ENCODE results near the gene DDX18. TPM values are rescaled to one million over a fixed set of nuclear protein-coding genes. Genes with fewer than 3 reads are reported as not detected.
"Not testable (repeated sequence)": the region's sequence is repeated elsewhere in the genome, so short reads cannot be mapped to it uniquely, and the experiment has no call there.

DDX18 gene
- total RNA-seq, 1 donor from 2014 or later, result 133 TPM

- Mint-ChIP-seq H3K27ac (no peak overlapping the region), H3K4me3 (no peak overlapping the region), H3K36me3 (ENCODE audit: low read depth) (peaks cover 15% of the 10 kb centered on the region), H3K27me3 (ENCODE audit: insufficient read depth) (peaks cover 3% of the 10 kb centered on the region), H3K9me3 (no peaks in the 10 kb centered on the region), H3K4me1 (ENCODE audit: low read depth) (peaks cover 21% of the 10 kb centered on the region)
- DNase-seq (ENCODE audit: low spot score), result no peak
- intact Hi-C loops (cut with micrococcal nuclease), result loop anchor here (5.0 to 10.0 kb wide), 3 partner anchors 375 to 1952 kb away; no protein-coding TSS in a partner anchor
Observed at GRCh38 chr2:117812443-117812842, 2.0 kb upstream of the DDX18 start.

GRCh38 chr2:117815946-117816345, 1.5 kb downstream of the DDX18 start:
- H3K36me3 Mint-ChIP-seq (ENCODE audit: low read depth), result peaks cover 47% of the 10 kb centered on the region
- H3K9me3 Mint-ChIP-seq, result no peaks in the 10 kb centered on the region
- no peak for DNase-seq (ENCODE audit: low spot score)
- H3K27ac Mint-ChIP-seq, result no peak overlapping the region
- peaks cover 53% of the 10 kb centered on the region for H3K4me1 Mint-ChIP-seq (ENCODE audit: low read depth)
- intact Hi-C loops (cut with micrococcal nuclease), result loop anchor here (2.0 to 10.0 kb wide), 4 partner anchors 409 to 1949 kb away; partner anchors contain the start of genes C2orf76 and DBI
- H3K4me3 Mint-ChIP-seq, result peak overlapping the region; percentile 90
- peaks cover 1% of the 10 kb centered on the region for H3K27me3 Mint-ChIP-seq (ENCODE audit: insufficient read depth)

GRCh38 chr2:117818921-117819320, 4.4 kb downstream of the DDX18 start:
- Mint-ChIP-seq H3K36me3 (ENCODE audit: low read depth) (peaks cover 67% of the 10 kb centered on the region), H3K4me1 (ENCODE audit: low read depth) (peaks cover 53% of the 10 kb centered on the region), H3K4me3 (no peak overlapping the region), H3K27ac (no peak overlapping the region), H3K9me3 (no peaks in the 10 kb centered on the region), H3K27me3 (ENCODE audit: insufficient read depth) (no peaks in the 10 kb centered on the region)
- DNase-seq (ENCODE audit: low spot score), result no peak
- intact Hi-C loops (cut with micrococcal nuclease), result loop anchor here (10.0 kb wide), 2 partner anchors 406 to 1946 kb away; no protein-coding TSS in a partner anchor

- Mint-ChIP-seq H3K4me3 (no peak overlapping the region), H3K27ac (no peak overlapping the region), H3K36me3 (ENCODE audit: low read depth) (peaks cover 72% of the 10 kb centered on the region), H3K9me3 (no peaks in the 10 kb centered on the region), H3K4me1 (ENCODE audit: low read depth) (peaks cover 49% of the 10 kb centered on the region), H3K27me3 (ENCODE audit: insufficient read depth) (no peaks in the 10 kb centered on the region)
- no peak for DNase-seq (ENCODE audit: low spot score)
- intact Hi-C loops (cut with micrococcal nuclease), result no loop called here
Observed at GRCh38 chr2:117820444-117820843, 6.0 kb downstream of the DDX18 start.

- peaks cover 5% of the 10 kb centered on the region for H3K4me1 Mint-ChIP-seq (ENCODE audit: low read depth)
- H3K9me3 Mint-ChIP-seq, result no peaks in the 10 kb centered on the region
- no peaks in the 10 kb centered on the region for H3K27me3 Mint-ChIP-seq (ENCODE audit: insufficient read depth)
- DNase-seq (ENCODE audit: low spot score), result no peak
- intact Hi-C loops (cut with micrococcal nuclease), result no loop called here
- H3K4me3 Mint-ChIP-seq, result no peak overlapping the region
- no peak overlapping the region for H3K27ac Mint-ChIP-seq
- peaks cover 76% of the 10 kb centered on the region for H3K36me3 Mint-ChIP-seq (ENCODE audit: low read depth)
Observed at GRCh38 chr2:117825437-117825836, 10.9 kb downstream of the DDX18 start.

GRCh38 chr2:117827464-117827863, 13.0 kb downstream of the DDX18 start:
- H3K27ac Mint-ChIP-seq; H3K4me3 Mint-ChIP-seq; H3K27me3 Mint-ChIP-seq (ENCODE audit: insufficient read depth); DNase-seq (ENCODE audit: low spot score); intact Hi-C loops (cut with micrococcal nuclease); H3K4me1 Mint-ChIP-seq (ENCODE audit: low read depth); H3K9me3 Mint-ChIP-seq: not testable (repeated sequence)
- H3K36me3 Mint-ChIP-seq (ENCODE audit: low read depth), result peaks cover 71% of the 10 kb centered on the region

- intact Hi-C loops (cut with micrococcal nuclease), result no loop called here
- H3K27me3 Mint-ChIP-seq (ENCODE audit: insufficient read depth), result no peaks in the 10 kb centered on the region
- no peaks in the 10 kb centered on the region for H3K4me1 Mint-ChIP-seq (ENCODE audit: low read depth)
- H3K4me3 Mint-ChIP-seq, result no peak overlapping the region
- H3K9me3 Mint-ChIP-seq, result no peaks in the 10 kb centered on the region
- no peak overlapping the region for H3K27ac Mint-ChIP-seq
- H3K36me3 Mint-ChIP-seq (ENCODE audit: low read depth), result peaks cover 66% of the 10 kb centered on the region
- DNase-seq (ENCODE audit: low spot score), result no peak
Observed at GRCh38 chr2:117828870-117829269, 14.4 kb downstream of the DDX18 start.

GRCh38 chr2:117832332-117832731, 17.8 kb downstream of the DDX18 start:
- no peak overlapping the region for H3K4me3 Mint-ChIP-seq
- intact Hi-C loops (cut with micrococcal nuclease), result no loop called here
- no peaks in the 10 kb centered on the region for H3K4me1 Mint-ChIP-seq (ENCODE audit: low read depth)
- H3K9me3 Mint-ChIP-seq, result no peaks in the 10 kb centered on the region
- H3K27ac Mint-ChIP-seq, result no peak overlapping the region
- H3K27me3 Mint-ChIP-seq (ENCODE audit: insufficient read depth), result no peaks in the 10 kb centered on the region
- DNase-seq (ENCODE audit: low spot score), result no peak
- peaks cover 47% of the 10 kb centered on the region for H3K36me3 Mint-ChIP-seq (ENCODE audit: low read depth)

- no peak overlapping the region for H3K4me3 Mint-ChIP-seq
- DNase-seq (ENCODE audit: low spot score), result no peak
- H3K36me3 Mint-ChIP-seq (ENCODE audit: low read depth), result peaks cover 40% of the 10 kb centered on the region
- intact Hi-C loops (cut with micrococcal nuclease), result no loop called here
- no peaks in the 10 kb centered on the region for H3K27me3 Mint-ChIP-seq (ENCODE audit: insufficient read depth)
- H3K9me3 Mint-ChIP-seq, result no peaks in the 10 kb centered on the region
- no peaks in the 10 kb centered on the region for H3K4me1 Mint-ChIP-seq (ENCODE audit: low read depth)
- no peak overlapping the region for H3K27ac Mint-ChIP-seq
Observed at GRCh38 chr2:117832905-117833613, 18.6 kb downstream of the DDX18 start.

- Mint-ChIP-seq H3K36me3 (ENCODE audit: low read depth) (peaks cover 32% of the 10 kb centered on the region), H3K9me3 (no peaks in the 10 kb centered on the region), H3K4me1 (ENCODE audit: low read depth) (no peaks in the 10 kb centered on the region), H3K27me3 (ENCODE audit: insufficient read depth) (no peaks in the 10 kb centered on the region), H3K27ac (no peak overlapping the region), H3K4me3 (no peak overlapping the region)
- intact Hi-C loops (cut with micrococcal nuclease), result no loop called here
- DNase-seq (ENCODE audit: low spot score), result no peak
Observed at GRCh38 chr2:117833911-117834310, 19.4 kb downstream of the DDX18 start.

GRCh38 chr2:117834992-117835391, 20.5 kb downstream of the DDX18 start:
- H3K9me3 Mint-ChIP-seq, result no peaks in the 10 kb centered on the region
- intact Hi-C loops (cut with micrococcal nuclease), result no loop called here
- no peaks in the 10 kb centered on the region for H3K4me1 Mint-ChIP-seq (ENCODE audit: low read depth)
- H3K27ac Mint-ChIP-seq, result no peak overlapping the region
- peaks cover 27% of the 10 kb centered on the region for H3K36me3 Mint-ChIP-seq (ENCODE audit: low read depth)
- no peak overlapping the region for H3K4me3 Mint-ChIP-seq
- no peak for DNase-seq (ENCODE audit: low spot score)
- H3K27me3 Mint-ChIP-seq (ENCODE audit: insufficient read depth), result no peaks in the 10 kb centered on the region

GRCh38 chr2:117835990-117836760, 21.7 kb downstream of the DDX18 start:
- no peaks in the 10 kb centered on the region for H3K27me3 Mint-ChIP-seq (ENCODE audit: insufficient read depth)
- peak overlapping the region; percentile 53 for H3K4me3 Mint-ChIP-seq
- H3K9me3 Mint-ChIP-seq, result no peaks in the 10 kb centered on the region
- intact Hi-C loops (cut with micrococcal nuclease), result loop anchor here (1.0 kb wide), 1 partner anchor 167 kb away; no protein-coding TSS in a partner anchor
- no peak overlapping the region for H3K27ac Mint-ChIP-seq
- H3K36me3 Mint-ChIP-seq (ENCODE audit: low read depth), result peaks cover 18% of the 10 kb centered on the region
- DNase-seq (ENCODE audit: low spot score), result peak; percentile 23
- H3K4me1 Mint-ChIP-seq (ENCODE audit: low read depth), result no peaks in the 10 kb centered on the region

- Mint-ChIP-seq H3K9me3 (no peaks in the 10 kb centered on the region), H3K27ac (no peak overlapping the region), H3K36me3 (ENCODE audit: low read depth) (no peaks in the 10 kb centered on the region), H3K4me1 (ENCODE audit: low read depth) (no peaks in the 10 kb centered on the region), H3K27me3 (ENCODE audit: insufficient read depth) (peaks cover 5% of the 10 kb centered on the region), H3K4me3 (no peak overlapping the region)
- intact Hi-C loops (cut with micrococcal nuclease), result no loop called here
- no peak for DNase-seq (ENCODE audit: low spot score)
Observed at GRCh38 chr2:117845304-117845703, 30.8 kb downstream of the DDX18 start.
